ENCODE data around the gene NOXO1. TPM values are rescaled to one million over a fixed set of nuclear protein-coding genes. Genes with fewer than 3 reads are reported as not detected.
A peak's percentile ranks its signal among the peaks of the same experiment; 100 is the strongest.

Gene NOXO1
- polyA plus RNA-seq, 3 donors, result 0.09 TPM; not detected in 2

GRCh38 chr16:1997494-1998359, 16.5 kb upstream of the NOXO1 start:
- peaks cover 0 to 3% (median 0%) of the 10 kb centered on the region in 7 donors for H3K9me3 Mint-ChIP-seq
- no peak overlapping the region for H3K27ac ChIP-seq (ENCODE audit: low read depth in 1 of 2, low read length in 2 of 2)
- no peak overlapping the region for H3K9ac ChIP-seq (ENCODE audit: insufficient read depth, low read length, poor library complexity, severe bottlenecking)
- no peak overlapping the region for H3K4me3 ChIP-seq (replicated peaks in 1 of 3; ENCODE audit: low read depth in 2 of 3, low read length in 3 of 3)
- peaks cover 7% of the 10 kb centered on the region for H4K20me1 ChIP-seq (ENCODE audit: insufficient read depth, low read length)
- no peaks in the 10 kb centered on the region for H3K79me2 ChIP-seq (ENCODE audit: insufficient read depth, low read length)
- intact Hi-C loops (cut with micrococcal nuclease), result no loop called here
- peaks cover 0 to 9% (median 6%) of the 10 kb centered on the region in 3 donors for H3K27me3 Mint-ChIP-seq (ENCODE audit: low read depth in 3 of 3)
- no peak for TF ChIP-seq CTCF (IDR thresholded peaks at IDR 0.05)
- H3K27ac Mint-ChIP-seq, result no peak overlapping the region
- H3K27me3 ChIP-seq (ENCODE audit: control insufficient read depth in 2 of 2, insufficient read depth in 2 of 2, low read length in 2 of 2), result no peaks in the 10 kb centered on the region
- no peak for DNase-seq
- no peak overlapping the region for H3K4me3 Mint-ChIP-seq
- H3K9me3 ChIP-seq (replicated peaks in 1 of 2; ENCODE audit: control insufficient read depth in 1 of 2, insufficient read depth in 1 of 2, low read length in 2 of 2), result peaks cover 0 to 4% of the 10 kb centered on the region in 2 donors
- 89% methylated on average over 22 of the region's 26 CpGs for WGBS (ENCODE audit: insufficient coverage)
- H3K4me2 ChIP-seq (replicated peaks; ENCODE audit: extremely low read depth, low read length, poor library complexity, severe bottlenecking), result no peak overlapping the region
- peaks cover 46 to 60% of the 10 kb centered on the region in 2 donors for H3K36me3 ChIP-seq (replicated peaks in 1 of 2; ENCODE audit: control insufficient read depth in 1 of 2, insufficient read depth in 2 of 2, low read length in 2 of 2)
- no peaks in the 10 kb centered on the region for H3K4me1 ChIP-seq (ENCODE audit: control insufficient read depth in 1 of 2, insufficient read depth in 2 of 2, low read length in 2 of 2)
- H3K36me3 Mint-ChIP-seq, result peaks cover 47 to 57% of the 10 kb centered on the region in 2 donors
- no peak overlapping the region for H2AFZ ChIP-seq (ENCODE audit: insufficient read depth, low read depth, low read length, poor library complexity, severe bottlenecking)
- H3K4me1 Mint-ChIP-seq, result peaks cover 1% of the 10 kb centered on the region

GRCh38 chr16:1993731-1994131, 12.5 kb upstream of the NOXO1 start:
- no peaks in the 10 kb centered on the region for H3K79me2 ChIP-seq (ENCODE audit: insufficient read depth, low read length)
- H3K4me2 ChIP-seq (replicated peaks; ENCODE audit: extremely low read depth, low read length, poor library complexity, severe bottlenecking), result no peak overlapping the region
- H3K9ac ChIP-seq (ENCODE audit: insufficient read depth, low read length, poor library complexity, severe bottlenecking), result no peak overlapping the region
- 100% methylated on average over 1 of the region's 2 CpGs for WGBS (ENCODE audit: insufficient coverage)
- H3K36me3 Mint-ChIP-seq, result peaks cover 24 to 31% of the 10 kb centered on the region in 2 donors
- H3K4me1 Mint-ChIP-seq, result peaks cover 14% of the 10 kb centered on the region
- peaks cover 2% of the 10 kb centered on the region for H4K20me1 ChIP-seq (ENCODE audit: insufficient read depth, low read length)
- H3K27me3 ChIP-seq (ENCODE audit: control insufficient read depth in 2 of 2, insufficient read depth in 2 of 2, low read length in 2 of 2), result peaks cover 20 to 25% of the 10 kb centered on the region in 2 donors
- no peak for TF ChIP-seq CTCF (IDR thresholded peaks at IDR 0.05)
- H3K27ac Mint-ChIP-seq, result peak overlapping the region in 1 of 7 donors; percentile 30
- H3K27me3 Mint-ChIP-seq (ENCODE audit: low read depth in 3 of 3), result peaks cover 24 to 40% (median 33%) of the 10 kb centered on the region in 3 donors
- DNase-seq, result peak in 1 of 3 donors; percentile 44
- no peak overlapping the region for H3K4me3 Mint-ChIP-seq
- no peak overlapping the region for H3K27ac ChIP-seq (ENCODE audit: low read depth in 1 of 2, low read length in 2 of 2)
- intact Hi-C loops (cut with micrococcal nuclease), result loop anchor here in 1 of 2 donors (2.0 kb wide), 1 partner anchor 51 kb away; the partner anchor contains the start of gene MSRB1
- H2AFZ ChIP-seq (ENCODE audit: insufficient read depth, low read depth, low read length, poor library complexity, severe bottlenecking), result no peak overlapping the region
- peaks cover 18% of the 10 kb centered on the region in 2 donors for H3K4me1 ChIP-seq (ENCODE audit: control insufficient read depth in 1 of 2, insufficient read depth in 2 of 2, low read length in 2 of 2)
- peaks cover 0 to 15% (median 11%) of the 10 kb centered on the region in 7 donors for H3K9me3 Mint-ChIP-seq
- H3K36me3 ChIP-seq (replicated peaks in 1 of 2; ENCODE audit: control insufficient read depth in 1 of 2, insufficient read depth in 2 of 2, low read length in 2 of 2), result peaks cover 13 to 21% of the 10 kb centered on the region in 2 donors
- peaks cover 6 to 8% of the 10 kb centered on the region in 2 donors for H3K9me3 ChIP-seq (replicated peaks in 1 of 2; ENCODE audit: control insufficient read depth in 1 of 2, insufficient read depth in 1 of 2, low read length in 2 of 2)
- no peak overlapping the region for H3K4me3 ChIP-seq (replicated peaks in 1 of 3; ENCODE audit: low read depth in 2 of 3, low read length in 3 of 3)
